K562 (cell line): ENCODE results near the gene PM20D1. TPM values are rescaled to one million over a fixed set of nuclear protein-coding genes. Genes with fewer than 3 reads are reported as not detected.
A peak's percentile ranks its signal among the peaks of the same experiment; 100 is the strongest.

Experiments
- DNMT1 ChIP-seq: fragments of 450-650 bp; IDR thresholded peaks from 2 replicates; pipeline ENCODE4 v1.6.1; 2016; ENCODE audit warnings: antibody characterized with exemption, mild to moderate bottlenecking
- EHMT2 ChIP-seq: fragments of 450-650 bp; IDR thresholded peaks from 2 replicates; pipeline ENCODE4 v1.6.1; 2018; ENCODE audit warnings: antibody characterized with exemption
- GATAD2A ChIP-seq: fragments of 450-650 bp; IDR thresholded peaks from 2 replicates; pipeline ENCODE4 v1.6.1; 2017
- PATZ1 ChIP-seq: fragments of 250-450 bp; sonication (Bioruptor Pico); IDR thresholded peaks from 2 replicates; pipeline ENCODE4 v1.5.0; 2020; ENCODE audit warnings: mild to moderate bottlenecking, borderline replicate concordance
- RBM25 ChIP-seq: fragments of 200-400 bp; formaldehyde crosslinking; IDR thresholded peaks from 2 replicates; pipeline ENCODE4 v1.6.1; 2018; ENCODE audit warnings: low read length, low read depth, moderate library complexity; ENCODE audit not compliant: severe bottlenecking
- SAP30 ChIP-seq: fragments of 200-600 bp; sonication (generic); IDR thresholded peaks from 2 replicates; pipeline ENCODE4 v1.6.1; 2012; ENCODE audit warnings: borderline replicate concordance, low read depth, mild to moderate bottlenecking, moderate library complexity, low read length, control low read depth, inconsistent platforms; ENCODE audit not compliant: insufficient read depth, poor library complexity, severe bottlenecking
- SNRNP70 ChIP-seq: fragments of 200-400 bp; formaldehyde crosslinking; optimal IDR thresholded peaks from 2 replicates; pipeline ENCODE3; 2017; ENCODE audit warnings: low read depth, low read length
- ZNF76 ChIP-seq: fragments of 250-450 bp; sonication (Bioruptor Pico); IDR thresholded peaks from 2 replicates; pipeline ENCODE4 v1.4.0; 2020; ENCODE audit warnings: mild to moderate bottlenecking, moderate library complexity, borderline replicate concordance
- polyA plus RNA-seq, 8 experiments: library from polyadenylated mRNA; depleted of rRNA in 4 of 8; stranded (reverse) in 5 of 8; unstranded in 3 of 8; fragments of >200 nt; fragmentation: Nextera tagmentation in 2 of 8; fragmentation: Illumina TruSeq in 1 of 8; extraction: Ambion mirVana in 2 of 8; extraction: Trizol in 1 of 8; gene quantifications; 2 replicates each; pipeline versions ENCODE4 v1.2.1 to v1.2.3, GENCODE V29; 2011 to 2014; ENCODE audit warnings: inconsistent platforms in 1 of 8, missing spikeins in 1 of 8
- total RNA-seq, 7 experiments: library from RNA; depleted of rRNA in 6 of 7; stranded (reverse); fragments of >200 nt in 6 of 7; fragmentation: Illumina TruSeq in 2 of 7; extraction: Trizol in 2 of 7; gene quantifications; 2 replicates each; pipeline versions ENCODE4 v1.2.1 to v1.2.3, GENCODE V29; 2011 to 2021; ENCODE audit warnings: low replicate concordance in 1 of 7

PM20D1 gene
- total and polyA plus RNA-seq, 9 of the 15 experiments (the other 6 are each of a cell fraction or from before 2014, with no cell fraction given): not detected

DNA sequence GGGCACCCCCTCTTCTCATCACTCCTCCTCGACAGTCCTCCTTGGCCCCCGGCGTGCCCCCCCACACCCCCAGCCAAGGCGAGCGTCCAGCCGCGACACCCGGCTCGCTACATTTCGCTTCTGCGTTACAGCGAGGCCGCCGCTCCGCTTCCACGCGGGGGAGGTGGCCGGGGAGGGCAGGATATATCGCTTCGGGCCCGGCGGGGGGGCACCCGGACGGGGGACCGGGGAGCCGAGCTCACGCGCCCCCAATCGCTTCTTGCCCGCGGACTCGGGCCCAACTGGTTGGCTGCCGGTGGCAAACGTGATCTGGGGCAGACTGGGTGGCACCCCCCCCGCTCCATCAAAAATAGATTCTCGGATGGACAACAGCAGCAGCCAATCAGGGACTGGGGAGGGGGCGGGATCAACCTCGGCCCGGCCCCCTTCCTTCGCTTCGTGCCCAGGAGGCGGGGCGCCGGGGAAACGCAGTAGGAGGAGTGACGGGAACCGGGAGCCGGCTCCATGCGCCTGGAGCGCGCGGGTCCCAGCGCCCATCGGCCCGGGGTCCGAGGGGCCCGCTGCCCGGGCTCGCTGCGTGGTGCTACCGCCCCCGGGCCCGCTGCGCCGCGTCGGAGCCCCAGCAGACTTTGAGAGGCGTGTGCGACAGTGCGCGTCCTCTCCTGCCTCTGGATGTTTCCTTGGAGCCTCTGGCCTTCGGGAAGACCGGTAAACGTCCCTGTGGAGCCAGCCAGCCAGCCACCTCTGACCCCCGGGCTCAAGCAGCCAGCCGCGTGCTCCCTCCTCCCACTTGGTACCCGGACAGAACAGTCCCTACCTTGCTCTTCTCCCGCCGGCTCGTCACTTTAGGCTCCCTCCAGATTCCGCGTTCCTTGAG is 36.8 kb downstream of the PM20D1 start, which contains the start of gene SLC41A1 (continued):
- peak; percentile 89 for TF ChIP-seq RBM25
- peak; percentile 22; the same call in 1 of the 2 replicates for TF ChIP-seq PATZ1 (CRISPR knock-in tag)
- TF ChIP-seq SAP30: peak; percentile 73
- TF ChIP-seq EHMT2: no peak
- TF ChIP-seq ZNF76 (CRISPR knock-in tag): no peak
- TF ChIP-seq GATAD2A: 0 out of 2 replicates have a peak, but pooled peaks have one; percentile 43
- TF ChIP-seq SNRNP70: no peak
- no peak for TF ChIP-seq DNMT1
